Fibroblast of skin of back (primary cell): ENCODE data around the gene CPLANE1.

Source experiments
- DNase-seq: peaks from one replicate; pipeline ENCODE4 v3.0.0-alpha.2; 2013

The CPLANE1 gene

GRCh38 chr5:37063739-37064138, 185.4 kb downstream of the CPLANE1 start:
- no peak for DNase-seq

- DNase-seq: no peak
Observed at GRCh38 chr5:37060030-37060429, 189.1 kb downstream of the CPLANE1 start.

GRCh38 chr5:37056762-37057161, 192.4 kb downstream of the CPLANE1 start:
- DNase-seq: no peak
